WTC11 (cell line): ENCODE results near the gene ZNHIT1. TPM values are rescaled to one million over a fixed set of nuclear protein-coding genes. Genes with fewer than 3 reads are reported as not detected.

ENCODE experiments used
- ATAC-seq: fragments of 200-7000 bp; cut with Tn5 transposase; 2 replicates; pipeline ENCODE4 v1.10.0; 2021; ENCODE audit warnings: mild to moderate bottlenecking, moderate library complexity
- CTCF ChIA-PET: fragments of 300-600 bp; sonication (Branson Sonifier 250); formaldehyde crosslinking; loops from one replicate; lab custom pipeline; 2021; ENCODE audit warnings: antibody characterized with exemption; lab: Charles Lee
- POLR2A ChIA-PET: fragments of 350-600 bp; sonication (Branson Sonifier 250); formaldehyde crosslinking; loops from one replicate; lab custom pipeline; 2021; ENCODE audit warnings: antibody characterized with exemption; lab: Charles Lee
- DNase-seq: peaks from one replicate; pipeline ENCODE4 v3.0.0; 2021; ENCODE audit warnings: low spot score
- H3K27ac Mint-ChIP-seq: 2 replicates; pipeline ENCODE4 v1.8.0; 2021; ENCODE audit warnings: mixed read lengths
- H3K27me3 Mint-ChIP-seq: 2 replicates; pipeline ENCODE4 v1.8.0; 2021; ENCODE audit warnings: low read depth, mild to moderate bottlenecking, moderate library complexity, mixed read lengths
- H3K36me3 Mint-ChIP-seq: 2 replicates; pipeline ENCODE4 v1.8.0; 2021; ENCODE audit warnings: mixed read lengths
- H3K4me1 Mint-ChIP-seq: 2 replicates; pipeline ENCODE4 v1.8.0; 2022; ENCODE audit warnings: mixed read lengths
- H3K4me3 Mint-ChIP-seq: 2 replicates; pipeline ENCODE4 v1.8.0; 2021; ENCODE audit warnings: mild to moderate bottlenecking, moderate library complexity, mixed read lengths
- H3K9me3 Mint-ChIP-seq: 2 replicates; pipeline ENCODE4 v1.8.0; 2021; ENCODE audit warnings: mixed read lengths
- AFF4 ChIP-seq: sonication (generic); formaldehyde crosslinking; IDR thresholded peaks from 2 replicates; pipeline ENCODE4 v1.8.1; 2023; ENCODE audit warnings: mild to moderate bottlenecking, missing genetic modification reagents, borderline replicate concordance
- ATF2 ChIP-seq: sonication (generic); formaldehyde crosslinking; IDR thresholded peaks from 2 replicates; pipeline ENCODE4 v1.8.1; 2022; ENCODE audit warnings: low read depth, missing genetic modification reagents, borderline replicate concordance
- EMX1 ChIP-seq: fragments of 250-450 bp; sonication (Bioruptor Pico); IDR thresholded peaks from 2 replicates; pipeline ENCODE4 v1.8.0; 2021; ENCODE audit warnings: mild to moderate bottlenecking
- FOXJ3 ChIP-seq: sonication (generic); formaldehyde crosslinking; IDR thresholded peaks from 2 replicates; pipeline ENCODE4 v1.9.0; 2021; ENCODE audit warnings: missing genetic modification reagents, mild to moderate bottlenecking, borderline replicate concordance
- NFYB ChIP-seq: sonication (generic); formaldehyde crosslinking; conservative IDR thresholded peaks from 2 replicates; pipeline ENCODE4 v1.8.0; 2022; ENCODE audit warnings: low read depth, missing genetic modification reagents
- NR2C2 ChIP-seq: sonication (generic); formaldehyde crosslinking; IDR thresholded peaks from 2 replicates; pipeline ENCODE4 v1.8.0; 2022; ENCODE audit warnings: mild to moderate bottlenecking, missing genetic modification reagents
- TEAD4 ChIP-seq: sonication (generic); formaldehyde crosslinking; IDR thresholded peaks from 2 replicates; pipeline ENCODE4 v1.8.0; 2022; ENCODE audit warnings: mild to moderate bottlenecking, missing genetic modification reagents
- TP53 ChIP-seq: sonication (generic); formaldehyde crosslinking; IDR thresholded peaks from 2 replicates; pipeline ENCODE4 v1.8.1; 2023; ENCODE audit warnings: mild to moderate bottlenecking, missing genetic modification reagents
- ZNF138 ChIP-seq: sonication (generic); formaldehyde crosslinking; conservative IDR thresholded peaks from 2 replicates; pipeline ENCODE4 v1.8.1; 2022; ENCODE audit warnings: mild to moderate bottlenecking, moderate library complexity, missing genetic modification reagents
- ZNF423 ChIP-seq: fragments of 250-450 bp; sonication (Bioruptor Pico); IDR thresholded peaks from 2 replicates; pipeline ENCODE4 v2.1.2; 2022; ENCODE audit warnings: mild to moderate bottlenecking, moderate library complexity
- total RNA-seq: library from RNA; stranded (reverse); gene quantifications from 3 replicates; pipeline ENCODE4 v1.2.3, GENCODE V29; 2021

The ZNHIT1 gene
- total RNA-seq, 1 experiment from 2014 or later, result 63.9 TPM

DNA sequence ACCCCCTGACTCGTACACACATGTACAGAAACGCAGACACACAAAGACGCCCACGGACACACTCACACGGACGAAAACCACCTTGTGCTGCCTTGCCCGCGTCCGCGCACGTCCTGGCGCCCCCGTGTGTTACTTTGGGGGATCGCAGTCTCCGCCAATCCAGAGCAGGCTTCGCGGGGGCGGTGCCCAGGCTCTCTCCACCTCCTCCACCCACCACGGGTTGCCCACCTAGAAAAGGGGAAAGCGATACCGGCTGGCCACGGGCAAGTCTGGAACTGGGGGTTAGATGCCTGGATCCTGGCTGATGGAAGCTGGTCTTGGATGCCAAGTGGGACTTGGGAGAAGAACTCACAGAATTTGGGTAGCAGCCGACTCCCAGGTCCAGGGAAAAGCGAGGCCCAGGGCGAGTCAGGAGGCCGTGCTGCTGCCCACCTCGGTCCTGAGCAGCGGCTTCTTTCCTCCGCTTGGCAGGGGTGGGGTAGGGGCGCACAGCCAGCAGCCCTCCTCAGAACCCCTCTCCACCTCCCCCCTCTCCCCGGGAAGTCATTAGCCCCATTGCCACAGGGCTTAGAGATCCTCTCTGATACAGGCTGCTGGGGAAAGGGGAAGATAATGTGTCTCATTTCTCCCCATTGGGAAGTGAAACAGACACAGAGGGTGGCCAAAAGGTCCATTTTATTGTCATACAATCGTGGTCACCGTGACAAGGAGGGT, 48.0 kb upstream of the ZNHIT1 start (continued):
- TF ChIP-seq AFF4 (CRISPR knock-in tag), result no peak

- H3K4me3 Mint-ChIP-seq, result peak overlapping the region; percentile 74
- TF ChIP-seq ZNF138 (CRISPR knock-in tag) (no peak), ZNF423 (CRISPR knock-in tag) (no peak), NFYB (CRISPR knock-in tag) (no peak), TEAD4 (CRISPR knock-in tag) (no peak), FOXJ3 (CRISPR knock-in tag) (no peak), TP53 (CRISPR knock-in tag) (no peak)
- no peak overlapping the region for H3K27ac Mint-ChIP-seq
- H3K27me3 Mint-ChIP-seq, result peaks cover 98% of the 10 kb centered on the region
- POLR2A ChIA-PET, result interaction anchor here (0.9 to 2.0 kb wide), 4 partner anchors 12 to 30 kb away, joined by 3 to 15 read pairs (median 4); no protein-coding TSS in a partner anchor
- DNase-seq (no peak), ATAC-seq (no peak)
- CTCF ChIA-PET, result interaction anchor here (0.6 to 2.5 kb wide), 12 partner anchors 8 to 112 kb away, joined by 3 to 37 read pairs (median 4); partner anchors contain the start of genes AP1S1 and PLOD3
- H3K9me3 Mint-ChIP-seq, result no peaks in the 10 kb centered on the region
- no peaks in the 10 kb centered on the region for H3K36me3 Mint-ChIP-seq
- H3K4me1 Mint-ChIP-seq, result peaks cover 65% of the 10 kb centered on the region
Observed at GRCh38 chr7:101170617-101171441, 47.1 kb upstream of the ZNHIT1 start.

GRCh38 chr7:101171442-101171837, 46.5 kb upstream of the ZNHIT1 start:
- CTCF ChIA-PET, result interaction anchor here (0.8 to 2.5 kb wide), 9 partner anchors 8 to 111 kb away, joined by 3 to 37 read pairs (median 9); partner anchors contain the start of gene AP1S1

More at GRCh38 chr7:101171442-101171837, 46.5 kb upstream of the ZNHIT1 start:
- Mint-ChIP-seq H3K9me3 (no peaks in the 10 kb centered on the region), H3K4me1 (peaks cover 61% of the 10 kb centered on the region), H3K27me3 (peaks cover 98% of the 10 kb centered on the region), H3K4me3 (peak overlapping the region; percentile 74), H3K27ac (no peak overlapping the region), H3K36me3 (no peaks in the 10 kb centered on the region)
- ATAC-seq (no peak), DNase-seq (no peak)
- POLR2A ChIA-PET, result interaction anchor here (0.9 to 2.0 kb wide), 3 partner anchors 11 to 29 kb away, joined by 3 to 15 read pairs (median 4); no protein-coding TSS in a partner anchor
- TF ChIP-seq NR2C2 (CRISPR knock-in tag), result no peak
- TF ChIP-seq ATF2, result no peak
- TF ChIP-seq EMX1 (CRISPR knock-in tag), result no peak
